Measurements from ENCODE around the gene IGF2BP2.
"Not testable (repeated sequence)": the region's sequence is repeated elsewhere in the genome, so short reads cannot be mapped to it uniquely, and the experiment has no call there.

IGF2BP2 gene

DNA sequence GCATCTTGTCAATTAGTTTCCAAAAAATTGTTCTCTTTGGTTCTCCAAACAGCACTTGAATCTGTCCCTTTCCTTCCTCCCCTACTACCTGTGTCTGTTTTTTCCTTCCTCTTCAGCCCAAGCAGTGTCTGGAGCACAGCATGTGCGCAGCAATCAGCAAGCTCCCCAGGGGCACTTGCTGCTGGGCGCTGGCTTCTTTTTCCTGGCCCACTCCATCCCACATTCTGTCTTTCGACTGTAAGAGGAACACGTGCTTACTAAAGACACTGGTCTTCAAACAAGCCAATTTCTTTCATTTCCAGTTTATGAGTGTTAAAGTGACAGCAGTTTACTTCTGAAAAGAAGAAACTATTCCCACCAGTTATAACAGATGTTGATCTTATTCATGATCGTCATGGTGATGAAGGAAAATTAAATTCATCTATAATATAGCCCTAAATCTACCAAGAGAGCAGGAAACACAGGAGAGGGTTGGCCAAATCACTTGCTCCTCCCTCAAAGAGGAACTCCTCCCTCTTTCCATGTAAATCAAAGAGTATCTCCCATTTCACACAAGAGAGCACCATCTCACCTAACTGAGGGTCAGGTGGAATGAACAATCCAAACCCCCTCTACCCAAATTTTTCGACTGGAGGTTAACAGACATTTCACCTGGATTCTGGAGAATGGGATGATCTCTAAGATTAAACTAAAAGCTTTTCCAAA lies 115.4 kb downstream of the IGF2BP2 start:
- no peak for DNase-seq

DNA sequence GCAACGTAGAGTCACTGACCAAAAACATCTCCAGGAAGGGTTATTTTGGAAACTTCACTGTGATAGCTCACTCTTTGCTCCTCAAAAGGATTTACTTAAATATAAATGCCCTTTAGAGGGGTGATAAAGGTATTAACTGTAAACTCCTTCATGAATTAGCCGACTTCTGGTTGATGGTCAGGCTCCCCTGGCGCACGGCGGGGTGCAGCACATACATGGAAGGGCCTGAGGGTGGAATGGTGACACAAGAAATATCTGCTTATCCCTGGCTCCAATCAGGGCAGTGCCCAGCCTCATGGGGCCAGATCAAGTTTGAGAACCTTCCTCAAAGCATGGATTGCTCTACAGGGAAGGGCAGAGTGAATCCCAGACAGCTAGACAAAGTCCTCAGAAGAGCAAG lies 116.5 kb downstream of the IGF2BP2 start:
- no peak for DNase-seq

DNA sequence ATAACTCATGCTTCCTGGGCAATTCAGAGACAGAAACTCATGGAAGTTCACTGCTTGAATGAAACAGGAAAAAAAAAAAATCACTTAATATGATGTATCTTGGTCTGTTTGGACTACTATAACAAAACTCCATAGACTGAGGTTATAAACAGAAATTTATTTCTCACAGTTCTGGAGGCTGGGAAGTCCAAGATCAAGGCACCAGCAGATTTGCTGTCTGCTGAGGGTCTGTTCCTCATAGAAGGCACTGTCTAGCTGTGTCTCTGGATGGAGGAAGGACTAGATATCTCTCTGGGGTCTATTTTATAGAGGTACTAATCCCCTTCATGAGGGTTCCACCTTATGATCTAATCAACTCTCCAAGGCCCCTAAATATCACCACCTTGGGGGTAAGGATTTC lies 119.3 kb downstream of the IGF2BP2 start:
- no peak for DNase-seq

DNA sequence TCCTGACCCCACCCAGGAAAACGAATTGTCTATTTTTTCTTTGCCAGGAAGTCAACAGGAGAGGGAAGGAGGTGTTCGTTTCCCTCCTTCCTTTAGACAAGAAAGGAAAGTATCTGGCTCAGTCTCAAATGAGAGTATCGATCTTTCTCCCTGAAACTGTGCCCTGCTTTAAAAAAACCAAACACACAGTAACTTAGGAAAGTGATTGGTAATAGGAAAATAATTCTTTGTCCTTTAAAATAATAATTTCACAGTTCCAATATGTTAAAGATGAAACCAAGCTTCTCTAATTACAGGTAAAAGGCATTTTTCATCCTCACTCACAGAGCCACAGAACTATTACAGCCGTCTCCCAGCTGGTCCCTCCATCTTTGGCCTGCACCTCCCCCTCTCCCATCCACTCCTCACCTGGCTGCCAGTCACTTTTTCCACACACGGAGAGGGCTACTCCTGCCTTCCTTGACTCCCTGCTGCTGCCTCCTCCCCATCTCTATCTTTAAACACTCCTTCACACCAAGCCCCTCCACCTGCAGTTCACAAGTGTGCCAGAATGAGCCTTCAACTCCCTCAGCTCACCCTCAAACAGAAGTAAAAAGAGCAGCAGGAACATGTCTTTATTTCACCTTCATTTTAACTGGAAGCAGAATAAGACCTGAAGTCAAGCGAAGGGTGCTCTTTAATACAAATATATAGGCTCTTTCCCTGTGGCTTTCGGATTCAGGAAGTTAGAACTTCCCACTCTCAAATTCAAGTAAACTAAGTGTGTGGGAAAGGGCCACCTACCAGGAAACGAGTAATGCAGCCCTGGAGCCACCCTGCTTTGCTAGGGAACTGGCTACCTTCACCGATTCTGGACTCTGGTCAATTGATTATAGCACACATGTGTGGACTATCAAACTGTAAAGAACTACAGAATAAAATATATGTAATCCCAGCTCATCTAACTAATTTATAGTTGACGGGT lies 122.3 kb downstream of the IGF2BP2 start:
- DNase-seq = no peak

DNA sequence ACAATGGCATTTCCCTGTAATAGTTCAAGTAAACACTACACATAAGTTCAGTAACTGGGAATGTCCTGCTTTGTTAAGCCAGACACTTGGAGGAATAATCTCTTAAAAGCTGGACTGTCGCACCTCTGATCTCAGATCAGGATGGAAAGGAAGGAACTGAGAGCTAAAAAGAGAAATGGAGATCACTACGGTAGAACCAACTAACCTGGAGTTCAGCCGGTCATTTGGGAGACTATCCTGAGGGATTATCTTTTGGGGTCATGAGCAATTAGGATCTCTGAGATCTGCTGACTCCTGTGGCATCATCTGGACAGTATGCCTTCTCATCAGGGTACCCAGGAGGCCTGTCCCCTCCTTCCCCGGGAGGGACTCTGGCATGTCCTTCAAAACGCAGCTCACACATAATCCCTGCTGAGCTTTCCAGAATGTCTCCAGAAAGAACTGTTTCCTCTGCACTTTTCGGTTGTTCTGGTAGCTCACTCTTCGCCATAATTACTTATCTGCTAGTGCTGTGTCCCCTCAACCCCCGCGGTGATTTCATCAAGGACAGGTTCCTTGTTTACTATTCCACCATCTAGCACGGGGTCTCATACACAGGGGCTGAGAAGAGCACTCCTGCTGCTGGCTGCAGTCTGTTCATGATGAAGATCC lies 123.1 kb downstream of the IGF2BP2 start:
- no peak for DNase-seq

DNA sequence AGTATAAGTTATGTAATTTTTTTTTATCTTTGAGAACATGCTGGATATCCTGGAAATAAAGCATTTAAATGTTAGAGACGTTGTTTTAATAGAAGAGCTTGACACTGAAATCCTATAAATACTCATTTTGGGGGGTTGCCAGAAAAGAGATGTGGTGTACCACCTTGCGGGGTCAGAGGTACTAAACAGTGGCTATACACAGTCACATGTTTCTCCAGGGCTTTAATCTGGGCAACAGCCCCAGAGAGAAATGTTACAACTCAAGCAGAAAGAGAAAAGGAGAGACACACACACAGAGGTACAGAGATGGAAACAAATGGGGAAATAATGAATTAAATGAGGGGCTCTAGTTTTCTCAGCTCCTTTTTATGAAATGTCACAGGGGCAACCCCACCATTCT lies 124.9 kb downstream of the IGF2BP2 start:
- no peak for DNase-seq

DNA sequence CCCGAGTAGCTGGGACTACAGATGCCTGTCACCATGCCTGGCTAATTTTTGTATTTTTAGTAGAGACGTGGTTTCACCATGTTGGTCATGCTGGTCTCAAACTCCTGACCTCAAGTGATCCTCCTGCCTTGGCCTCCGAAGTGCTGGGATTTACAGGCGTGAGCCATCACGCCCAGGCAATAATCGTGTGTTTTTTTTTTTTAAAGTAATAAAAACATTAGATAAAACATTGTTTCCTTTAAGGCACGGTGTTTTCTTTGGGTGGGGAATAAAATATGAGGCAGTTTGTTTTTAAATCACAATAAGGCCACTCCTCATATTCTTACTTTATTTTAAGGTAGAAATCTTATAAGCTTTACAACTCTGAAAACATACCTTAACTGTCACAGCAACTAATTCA lies 127.6 kb downstream of the IGF2BP2 start:
- DNase-seq = not testable (repeated sequence)

DNA sequence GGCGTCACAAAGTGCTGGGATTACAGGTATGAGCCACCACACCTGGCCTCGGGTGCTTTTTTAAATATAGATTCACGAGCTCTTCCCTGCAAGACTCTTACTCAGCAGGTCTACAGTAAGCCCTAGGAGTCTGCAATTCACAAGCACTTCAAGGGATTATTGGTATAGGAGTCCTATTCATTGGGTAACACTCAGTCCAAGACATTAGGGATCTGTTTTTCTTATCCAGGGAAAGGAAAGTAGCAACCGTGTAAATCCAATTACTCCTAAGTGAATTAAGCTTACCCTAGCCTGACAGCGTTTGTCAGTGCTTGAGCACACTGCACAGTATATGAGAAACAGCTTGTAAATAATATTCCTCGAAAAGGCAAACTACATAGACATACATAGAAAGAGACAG lies 128.8 kb downstream of the IGF2BP2 start:
- DNase-seq = no peak

DNA sequence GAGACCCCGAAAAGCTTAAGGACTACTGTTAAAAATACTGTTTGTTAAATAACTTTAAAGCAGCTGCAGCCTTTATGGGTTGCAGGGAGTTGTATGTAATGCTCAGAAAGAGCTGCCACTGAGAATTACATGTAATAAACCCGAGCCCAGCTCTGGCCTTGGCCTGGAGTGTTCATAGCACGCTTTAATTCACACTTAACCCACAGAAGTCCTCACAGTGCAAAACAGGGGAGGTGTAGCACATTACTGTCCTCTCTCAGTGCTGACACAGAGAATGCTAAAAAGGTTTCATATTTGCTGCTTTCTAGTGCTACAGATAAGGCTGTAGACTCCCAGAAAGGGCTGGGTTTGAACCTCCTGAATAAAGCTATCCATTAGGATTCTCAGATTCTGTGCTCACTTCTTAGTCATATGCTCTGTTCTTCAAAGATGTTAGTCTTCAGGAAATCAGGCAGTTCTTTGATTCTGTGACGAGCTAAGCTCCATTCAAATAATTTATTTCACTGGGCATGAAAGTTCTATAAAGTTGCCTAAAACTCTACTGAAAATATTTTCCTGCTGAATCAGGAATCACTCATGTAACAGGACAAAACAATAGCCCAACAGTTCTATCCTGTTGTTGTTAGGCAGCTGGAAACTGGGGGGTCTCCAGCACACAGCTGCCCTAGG lies 130.7 kb downstream of the IGF2BP2 start:
- DNase-seq = no peak

DNA sequence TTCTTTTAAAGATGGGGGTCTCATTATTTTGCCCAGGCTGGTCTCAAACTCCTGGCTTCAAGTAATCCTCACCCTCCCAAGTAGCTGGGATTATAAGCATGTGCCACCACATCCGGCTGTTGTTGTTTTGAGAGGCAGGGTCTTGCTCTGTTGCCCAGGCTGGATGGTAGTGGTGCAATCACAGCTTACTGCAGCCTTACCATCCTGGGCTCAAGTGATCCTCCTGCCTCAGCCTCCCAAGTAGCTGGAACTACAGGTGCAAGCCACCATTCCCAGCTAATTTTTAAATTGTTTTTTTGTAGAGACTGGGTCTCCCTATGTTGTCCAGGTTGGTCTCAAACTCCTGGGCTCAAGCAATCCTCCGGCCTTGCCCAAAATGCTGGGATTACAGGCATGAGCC lies 133.2 kb downstream of the IGF2BP2 start:
- no peak for DNase-seq

DNA sequence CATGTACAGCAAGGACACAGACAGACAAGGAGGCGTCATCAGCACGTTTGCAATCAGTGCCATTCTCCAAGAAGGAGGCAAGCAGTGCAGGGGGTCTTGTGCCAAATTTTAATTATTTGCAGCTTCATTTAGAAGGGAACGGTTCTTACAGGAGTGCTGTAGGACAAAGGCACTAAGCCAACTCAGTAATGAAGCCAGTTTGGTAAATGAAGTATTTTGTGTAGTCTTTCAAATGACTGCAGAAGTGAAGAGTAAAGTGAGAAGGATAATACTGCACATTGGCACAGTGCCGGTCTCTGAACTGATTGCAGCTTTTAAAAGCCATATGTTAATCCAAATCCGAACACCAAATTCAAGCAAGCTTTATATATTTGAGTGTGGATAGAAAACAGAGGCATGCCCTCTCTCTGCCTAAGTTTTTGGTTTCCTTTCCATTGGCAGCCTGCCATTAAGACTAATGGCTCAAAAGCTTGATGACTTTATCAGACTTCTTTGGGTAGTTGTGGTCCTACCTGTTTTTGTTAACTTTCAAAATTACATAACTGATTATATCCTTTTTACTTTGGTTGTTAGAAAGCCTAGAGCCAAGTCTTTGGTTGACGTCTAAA lies 137.5 kb downstream of the IGF2BP2 start:
- no peak for DNase-seq

DNA sequence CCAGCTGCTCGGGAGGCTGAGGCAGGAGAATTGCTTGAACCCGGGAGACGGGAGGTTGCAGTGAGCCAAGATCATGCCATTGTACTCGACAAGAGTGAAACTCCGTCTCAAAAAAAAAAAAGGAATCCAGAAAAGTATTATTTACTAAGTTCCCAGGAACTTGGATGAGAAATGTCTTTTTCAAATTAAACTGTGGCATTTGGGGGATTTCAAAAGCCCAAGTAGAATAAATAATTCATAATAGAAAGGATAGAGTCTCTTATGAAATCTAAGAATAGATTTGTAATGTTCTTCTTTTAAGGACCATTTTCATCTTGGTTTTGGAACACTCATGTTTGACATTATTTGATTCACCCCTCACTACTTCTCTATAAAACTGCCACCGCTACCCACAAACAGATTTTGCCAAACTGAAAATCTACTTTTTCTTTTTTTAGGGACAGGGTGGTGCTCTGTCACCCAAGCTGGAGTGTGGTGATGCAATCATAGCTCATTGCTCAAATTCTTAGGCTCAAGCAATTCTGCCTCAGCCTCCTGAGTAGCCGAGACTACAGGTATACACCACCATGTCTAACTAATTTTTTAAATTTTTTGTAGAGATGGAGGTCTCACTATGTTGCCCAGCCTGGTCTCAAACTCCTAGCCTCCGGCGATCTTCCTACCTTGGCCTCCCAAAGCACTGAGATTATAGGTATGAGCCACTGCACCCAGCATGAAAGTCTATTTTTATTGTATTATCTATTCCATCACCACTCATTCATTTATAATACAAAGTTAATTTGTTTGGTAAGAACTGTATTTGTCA lies 139.4 kb downstream of the IGF2BP2 start:
- no peak for DNase-seq

DNA sequence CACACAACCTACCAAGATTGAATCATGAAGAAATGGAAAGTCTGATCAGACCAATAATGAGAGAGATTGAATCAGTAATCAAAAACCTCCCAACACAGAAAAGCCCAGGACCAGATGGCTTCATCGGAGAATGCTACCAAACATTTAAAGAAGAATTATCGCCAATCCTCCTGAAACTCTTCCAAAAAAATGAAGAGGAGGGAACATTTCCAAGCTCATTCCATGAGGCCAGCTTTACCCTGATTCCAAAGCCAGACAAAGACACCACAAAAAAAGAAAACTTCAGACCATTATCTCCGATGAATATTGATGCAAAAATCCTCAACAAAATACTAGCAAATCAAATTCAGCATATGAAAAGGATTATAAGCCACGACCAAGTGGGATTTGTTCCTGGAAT lies 144.6 kb downstream of the IGF2BP2 start:
- no peak for DNase-seq

DNA sequence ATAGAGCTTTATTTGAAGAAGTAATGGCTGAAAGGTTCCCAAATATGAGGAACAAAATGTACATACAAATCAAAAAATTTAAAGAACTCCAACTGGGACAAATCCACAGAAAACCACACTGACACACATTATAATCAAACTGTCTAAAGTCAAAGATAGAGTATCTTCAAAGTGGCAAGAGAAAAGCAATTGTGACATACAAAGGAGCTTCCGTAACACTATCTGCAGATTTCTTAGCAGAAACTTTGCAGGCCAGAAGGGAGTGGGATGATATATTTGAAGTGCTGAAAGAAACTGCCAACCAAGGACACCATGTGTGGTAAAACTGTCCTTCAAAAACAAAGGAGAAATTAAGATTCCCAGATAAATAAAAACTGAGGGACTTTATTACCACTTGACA lies 146.8 kb downstream of the IGF2BP2 start:
- no peak for DNase-seq

DNA sequence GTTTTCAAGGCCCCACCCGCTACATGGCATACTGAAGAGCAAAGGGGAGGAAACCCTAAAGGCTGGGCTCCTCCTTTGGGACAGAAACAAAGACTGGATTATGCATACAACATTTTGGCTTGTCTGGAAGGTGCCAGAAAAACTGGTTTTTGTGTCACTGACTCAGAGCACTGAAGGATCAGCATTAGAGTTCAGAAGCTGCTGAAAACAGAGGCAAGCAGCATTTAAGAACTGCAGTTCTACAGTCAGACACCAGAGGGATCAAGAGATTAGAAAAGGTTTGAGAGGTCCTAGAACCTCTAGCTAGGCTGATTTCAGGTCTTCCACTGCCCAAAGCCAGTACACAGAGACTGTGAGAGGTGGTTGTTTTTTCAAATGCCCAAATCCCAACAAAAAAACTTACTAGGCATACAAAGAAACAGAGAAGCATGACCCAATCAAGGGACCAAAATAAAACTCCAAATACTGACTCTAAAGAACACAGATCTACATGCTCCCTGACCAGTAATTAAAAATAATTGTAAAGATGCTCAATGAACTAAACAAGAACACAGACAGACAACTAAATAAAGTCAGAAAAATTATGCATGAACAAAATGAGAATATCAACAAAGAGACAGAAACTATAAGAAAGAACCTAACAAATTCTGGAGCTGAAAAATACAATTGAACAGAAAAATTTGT lies 147.6 kb downstream of the IGF2BP2 start:
- no peak for DNase-seq

DNA sequence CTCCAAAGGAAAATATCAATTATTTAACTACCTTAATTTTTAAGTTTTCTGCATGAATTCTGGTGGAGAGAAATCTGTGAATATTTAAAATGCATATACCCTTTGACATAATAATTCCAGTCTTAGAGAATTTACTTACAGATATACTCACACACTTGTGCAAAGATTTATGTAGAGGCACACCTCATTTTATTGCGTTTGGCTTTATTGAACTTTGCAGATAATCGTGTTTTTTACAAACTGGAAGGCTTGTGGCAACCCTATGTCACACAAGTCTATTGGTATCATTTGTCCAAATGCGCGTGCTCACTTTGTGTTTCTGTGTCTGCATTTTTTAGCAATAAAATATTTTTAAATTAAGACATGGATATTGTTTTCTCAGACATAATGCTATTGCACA lies 157.3 kb downstream of the IGF2BP2 start:
- DNase-seq = no peak

DNA sequence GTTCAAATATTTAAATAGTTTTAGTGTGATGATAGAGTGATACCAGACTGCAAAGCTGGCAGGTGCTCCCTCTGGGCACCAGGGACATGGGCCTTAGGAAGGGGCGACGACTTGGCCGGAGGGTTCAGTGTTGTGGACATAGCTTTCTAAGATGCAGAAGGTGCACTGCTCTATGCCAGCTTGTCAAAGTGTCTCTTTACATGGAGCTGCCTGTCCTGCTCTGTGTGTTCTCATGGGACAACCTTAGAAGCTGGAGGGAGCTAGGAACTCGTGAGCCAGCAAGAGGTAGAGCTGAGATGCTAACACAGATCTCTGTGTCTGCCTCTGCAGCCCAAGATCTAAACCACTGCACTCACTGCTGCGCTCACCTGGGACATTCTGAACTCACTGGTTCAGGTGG lies 160.9 kb downstream of the IGF2BP2 start:
- DNase-seq = no peak

DNA sequence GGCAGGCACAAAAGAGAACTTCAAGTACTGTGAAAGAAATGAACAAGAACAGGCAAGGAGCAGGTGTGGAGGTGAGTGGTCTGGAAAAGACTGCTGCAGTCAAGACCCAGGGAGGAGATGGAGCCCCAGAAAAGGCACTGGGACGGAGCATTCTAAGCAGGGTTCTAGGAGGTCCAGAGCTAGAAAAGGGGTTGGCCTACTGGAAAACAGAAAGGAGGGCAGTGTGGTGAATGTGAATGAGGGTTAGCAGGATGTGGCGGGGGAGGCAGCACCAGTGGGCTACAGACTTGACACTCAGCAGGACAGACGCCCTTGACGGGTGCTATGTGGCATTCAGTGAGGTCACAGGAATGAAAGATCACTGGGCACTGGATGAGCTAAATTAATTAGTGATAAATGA lies 163.1 kb downstream of the IGF2BP2 start:
- no peak for DNase-seq

DNA sequence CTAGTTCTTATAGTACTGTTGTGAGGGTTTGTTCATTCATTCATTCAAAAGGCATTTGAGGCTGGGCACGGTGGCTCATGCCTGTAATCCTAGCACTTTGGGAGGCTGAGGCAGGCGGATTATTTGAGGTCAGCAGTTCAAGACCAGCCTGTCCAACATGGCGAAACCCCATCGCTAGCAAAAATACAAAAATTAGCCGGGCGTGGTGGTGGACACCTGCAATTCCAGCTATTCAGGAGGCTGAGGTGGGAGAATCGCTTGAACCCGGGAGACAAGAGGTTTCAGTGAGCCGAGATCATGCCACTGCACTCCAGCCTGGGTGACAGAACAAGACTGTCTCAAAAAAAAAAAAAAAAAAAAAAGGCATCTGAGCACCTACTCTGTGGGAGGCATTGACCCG lies 163.5 kb downstream of the IGF2BP2 start:
- not testable (repeated sequence) for DNase-seq

DNA sequence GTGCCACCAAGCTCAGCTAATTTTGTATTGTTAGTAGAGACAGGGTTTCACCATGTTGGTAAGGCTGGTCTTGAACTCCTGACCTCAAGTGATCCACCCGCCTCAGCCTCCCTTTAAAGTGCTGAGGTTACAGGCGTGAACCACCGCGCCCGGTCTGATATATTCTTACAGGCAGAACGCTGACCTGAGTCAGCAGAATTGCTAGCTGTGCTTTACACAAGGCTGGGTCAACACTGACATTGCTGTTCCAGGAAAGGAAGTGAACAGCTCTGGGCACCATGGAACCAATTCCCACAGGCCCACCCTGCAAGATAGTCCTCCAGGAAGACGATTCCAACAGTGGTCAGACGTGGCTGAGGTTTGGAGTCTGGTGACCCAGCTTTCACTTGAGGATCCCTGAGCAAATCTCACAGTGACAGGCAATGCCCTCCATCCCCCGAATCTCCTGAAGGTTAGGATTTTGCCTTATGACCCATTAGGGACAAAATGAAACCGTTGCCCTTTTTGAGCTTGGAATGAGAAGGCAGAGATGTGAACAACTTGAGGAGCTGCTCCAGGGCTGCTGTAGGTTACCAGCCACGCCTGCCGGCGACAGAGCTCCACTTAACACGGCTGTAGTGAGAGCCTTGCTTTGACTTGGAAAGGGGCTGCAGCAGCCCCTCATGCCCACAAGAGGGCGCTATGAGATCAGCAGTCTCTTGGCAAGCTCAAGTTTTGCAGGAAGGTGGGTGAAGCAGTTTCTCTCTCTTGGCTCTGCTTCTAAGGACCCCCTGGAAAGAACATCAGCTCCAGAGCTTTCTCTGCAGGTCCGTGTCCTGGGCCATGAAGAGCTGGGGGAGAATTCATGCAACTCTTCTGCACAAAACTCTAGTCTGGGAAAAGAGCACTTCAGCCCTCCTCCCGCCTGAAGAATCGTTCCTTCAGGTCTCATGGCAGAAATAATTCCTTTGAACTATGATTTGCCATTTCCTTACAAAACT lies 164.6 kb downstream of the IGF2BP2 start:
- DNase-seq = peak; percentile 19 to 21

All from NCI-H187 (cell line).